22Rv1 (cell line): Measurements from ENCODE around the gene OTOP2.

Source experiments
- CTCF ChIP-seq: fragments of 450-650 bp; IDR thresholded peaks from 2 replicates; pipeline ENCODE4 v1.5.1; 2017; ENCODE audit warnings: mild to moderate bottlenecking
- ZFX ChIP-seq: fragments of 450-650 bp; IDR thresholded peaks from 2 replicates; pipeline ENCODE4 v1.6.1; 2017; ENCODE audit warnings: antibody characterized with exemption, borderline replicate concordance

- TF ChIP-seq CTCF (no peak), ZFX (no peak)
These were observed 15.5 kb downstream of the OTOP2 start for GRCh38 chr17:74939534-74939933.
